Stimulated activated CD8-positive, alpha-beta memory T cell treated with anti-CD3 and anti-CD28 coated beads, Interleukin-4, amount 100 ng/mL, for 1 hour (primary cell): ENCODE results near the gene TMPRSS3.

Experiments used
- DNase-seq, 2 donors: peaks; one replicate each; pipeline ENCODE4 v3.0.0-alpha.2; 2020; ENCODE audit warnings: low read depth in 2 of 2, low spot score in 1 of 2

Gene TMPRSS3

DNA sequence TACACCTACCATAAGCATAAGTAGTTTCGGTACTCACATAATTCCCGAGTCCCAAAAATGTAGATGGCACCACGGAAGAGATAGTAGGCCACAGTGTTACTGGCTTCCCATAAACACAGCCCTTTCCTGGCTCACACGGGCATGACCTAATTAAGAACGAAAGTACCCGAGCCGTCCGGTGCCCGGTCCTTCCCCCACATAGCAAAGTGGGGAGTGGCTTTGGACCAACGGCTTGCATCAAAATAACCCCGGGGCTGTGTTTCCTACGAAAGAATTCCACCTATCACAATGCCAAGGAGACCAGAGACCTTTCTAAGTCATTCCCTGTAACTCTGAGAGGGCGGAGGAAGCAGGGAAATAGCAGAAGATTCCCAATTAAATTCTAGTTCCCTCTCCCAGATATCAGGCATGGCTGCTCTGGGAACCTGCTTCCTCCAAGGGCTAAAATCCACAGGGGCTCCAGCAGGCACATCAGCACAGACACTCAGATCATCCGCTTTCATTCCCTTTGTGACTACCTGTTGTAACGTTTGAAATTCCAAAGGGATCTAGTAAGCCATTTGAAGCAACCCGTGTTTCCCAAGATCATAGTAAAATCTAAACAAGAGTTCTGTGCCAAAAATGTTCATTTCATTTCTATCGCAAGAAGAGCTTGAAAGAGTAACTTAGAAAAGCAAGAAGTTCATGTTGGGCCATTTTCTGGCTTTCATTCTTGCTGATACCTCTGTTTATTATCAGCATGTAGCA lies at the start of gene TMPRSS3:
Gene TMPRSS3, minus strand, starts transcription at position 148 of the 747 bp plus-strand sequence. CDS start 635 bp downstream, outside the sequence.
- DNase-seq, result no peak

DNA sequence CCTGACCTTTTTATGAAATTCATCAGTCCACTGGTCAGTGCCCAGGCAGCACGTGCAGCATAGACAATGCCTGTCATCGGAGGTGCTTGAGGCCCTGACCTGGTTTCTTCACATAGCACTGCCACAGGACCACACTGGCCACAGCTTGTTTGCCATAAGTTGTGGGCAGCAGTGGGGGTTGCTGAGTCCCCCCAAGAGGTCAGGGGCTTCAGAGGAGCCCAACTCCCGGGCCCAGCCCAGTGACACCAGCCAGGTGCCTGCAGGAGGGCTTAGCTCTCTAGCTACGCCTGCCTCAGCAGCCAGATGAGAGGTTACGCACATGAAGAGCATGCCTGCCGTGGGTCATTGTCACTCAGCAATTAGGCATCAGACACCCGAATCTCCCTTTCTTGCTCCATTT lies 49.5 kb upstream of the TMPRSS3 start:
- DNase-seq, result no peak

DNA sequence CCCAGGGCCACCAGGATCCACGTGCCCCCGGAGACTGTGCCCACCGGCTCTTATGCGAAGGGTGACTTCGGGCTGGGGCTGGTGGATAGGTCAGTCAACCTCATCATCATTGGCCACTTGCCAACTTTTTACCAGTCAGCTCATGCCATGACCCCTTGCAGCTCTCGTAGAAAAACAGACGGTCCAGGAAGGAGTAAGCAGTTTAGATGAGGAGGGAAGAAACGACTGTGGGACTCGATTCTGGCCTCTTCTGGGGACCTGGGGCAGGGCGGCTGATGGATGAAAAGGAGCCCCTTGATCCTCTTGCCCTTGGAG lies 48.9 kb upstream of the TMPRSS3 start:
- no peak for DNase-seq

DNA sequence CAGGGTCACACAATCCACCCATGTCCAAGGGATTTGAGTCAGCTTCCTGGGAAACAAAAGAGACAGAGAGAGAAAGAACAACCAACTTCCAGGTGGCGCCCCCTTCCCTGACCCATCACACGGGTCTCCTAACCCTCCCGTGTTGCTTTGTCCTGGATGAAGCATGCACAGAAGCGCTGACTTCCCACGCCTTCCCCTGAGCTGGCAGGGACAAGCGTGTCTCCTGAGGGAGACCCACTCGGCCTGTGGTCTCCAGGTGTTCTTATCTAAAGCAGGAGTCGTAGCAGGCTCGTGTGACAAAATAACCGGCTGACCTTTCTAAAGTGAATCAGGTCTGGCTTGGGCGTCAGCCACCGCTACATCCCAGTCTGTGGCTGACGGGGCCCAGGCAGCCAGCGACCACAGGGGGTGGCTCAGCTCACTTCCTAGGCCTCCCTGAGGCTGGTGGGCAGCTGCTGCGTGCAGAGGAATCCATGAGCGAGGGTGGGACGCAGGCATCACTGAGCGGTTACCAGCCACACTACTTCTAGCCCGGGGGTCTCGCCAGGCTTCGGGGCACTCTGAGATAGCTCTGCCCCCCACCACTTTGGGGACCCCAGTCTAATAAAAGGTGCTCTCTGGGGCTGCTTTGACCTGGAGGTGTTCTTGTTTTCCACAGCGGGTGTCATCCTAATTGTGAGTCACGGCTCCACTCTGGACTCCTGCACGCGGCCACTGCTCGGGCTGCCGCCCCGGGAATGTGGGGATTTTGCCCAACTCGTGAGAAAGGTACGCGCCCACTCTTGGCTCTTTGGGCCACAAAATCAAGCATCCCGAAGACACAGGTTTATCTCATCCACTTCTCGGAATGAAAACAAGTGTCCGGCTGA lies 48.3 kb upstream of the TMPRSS3 start:
- DNase-seq, result no peak

DNA sequence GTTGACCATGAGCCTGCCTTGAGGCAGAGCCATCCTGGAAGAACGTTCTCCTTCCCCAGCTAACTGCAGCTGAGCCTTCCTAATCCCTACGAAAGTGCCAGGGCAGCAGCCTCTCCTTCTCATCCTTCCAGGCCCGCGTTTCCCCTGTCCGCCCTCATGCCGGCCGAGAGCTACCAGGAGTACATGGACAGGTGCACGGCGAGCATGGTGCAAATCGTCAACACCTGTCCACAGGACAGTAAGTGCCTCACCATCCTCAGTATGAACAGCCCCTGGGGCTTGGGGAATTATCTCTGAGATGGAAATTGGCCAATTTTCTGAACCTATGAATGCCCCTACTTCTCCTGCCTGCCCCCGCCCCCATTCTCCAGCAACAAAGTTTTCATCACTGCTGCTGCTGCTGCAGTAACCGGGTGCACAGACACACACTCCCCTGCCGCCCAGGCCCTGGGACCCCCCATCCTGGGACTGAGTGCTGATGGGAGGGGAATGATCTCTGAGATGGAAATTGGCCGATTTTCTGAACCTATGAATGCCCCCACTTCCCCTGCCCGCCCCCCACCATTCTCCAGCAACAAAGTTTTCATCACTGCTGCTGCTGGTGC lies 47.4 kb upstream of the TMPRSS3 start:
- no peak for DNase-seq

DNA sequence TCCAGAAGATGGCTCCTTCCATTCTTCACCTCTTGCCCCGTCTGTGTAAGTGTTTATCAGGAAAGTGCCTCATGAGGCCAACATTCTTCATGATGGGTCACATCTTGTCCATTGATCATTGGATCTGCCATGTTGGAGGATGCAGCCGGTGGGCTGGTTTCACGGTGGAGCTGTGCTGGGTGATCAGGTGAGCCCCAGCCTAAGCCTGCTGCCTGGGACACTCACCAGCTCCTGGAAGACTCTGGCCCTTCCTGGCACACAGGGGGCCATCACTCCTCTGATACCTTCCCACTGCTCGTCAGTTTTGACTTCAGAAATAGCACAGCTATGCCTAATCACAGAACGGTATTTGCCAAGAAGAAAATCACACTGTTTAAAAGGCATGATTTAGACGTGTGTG lies 46.1 kb upstream of the TMPRSS3 start:
- no peak for DNase-seq

DNA sequence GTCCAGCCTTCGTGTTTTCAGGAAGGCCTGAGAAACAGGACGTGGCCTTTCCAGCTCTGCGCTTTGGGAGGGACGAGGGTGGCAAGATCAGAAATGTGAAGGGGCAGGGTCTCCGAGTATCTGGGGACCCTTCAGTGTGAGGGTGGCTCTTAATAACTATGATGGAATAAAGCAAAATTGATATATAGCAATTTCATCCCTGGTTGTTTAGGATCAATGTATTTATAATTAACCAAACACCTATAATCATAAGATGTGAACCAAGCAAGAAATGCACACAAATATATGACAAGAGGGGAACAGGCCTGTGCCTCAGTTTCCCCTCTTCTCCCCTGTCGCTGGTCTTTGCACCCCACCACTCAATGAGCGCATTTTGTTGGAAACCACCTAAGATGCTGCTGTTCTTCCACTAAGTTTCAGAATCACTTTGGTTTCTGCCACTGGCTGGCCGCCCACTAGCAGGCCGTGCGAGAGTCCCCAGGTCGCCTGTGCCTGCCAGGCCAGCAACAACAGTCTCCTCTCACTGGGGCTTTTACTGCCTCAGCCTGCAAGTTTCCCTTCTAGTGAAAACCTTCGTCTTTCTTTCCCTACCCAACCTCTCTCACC lies 44.4 kb upstream of the TMPRSS3 start:
- DNase-seq, result no peak

GRCh38 chr21:42439284-42440186 lies 43.7 kb upstream of the TMPRSS3 start:
- DNase-seq, result no peak

GRCh38 chr21:42438316-42439205 lies 42.7 kb upstream of the TMPRSS3 start:
- no peak for DNase-seq

DNA sequence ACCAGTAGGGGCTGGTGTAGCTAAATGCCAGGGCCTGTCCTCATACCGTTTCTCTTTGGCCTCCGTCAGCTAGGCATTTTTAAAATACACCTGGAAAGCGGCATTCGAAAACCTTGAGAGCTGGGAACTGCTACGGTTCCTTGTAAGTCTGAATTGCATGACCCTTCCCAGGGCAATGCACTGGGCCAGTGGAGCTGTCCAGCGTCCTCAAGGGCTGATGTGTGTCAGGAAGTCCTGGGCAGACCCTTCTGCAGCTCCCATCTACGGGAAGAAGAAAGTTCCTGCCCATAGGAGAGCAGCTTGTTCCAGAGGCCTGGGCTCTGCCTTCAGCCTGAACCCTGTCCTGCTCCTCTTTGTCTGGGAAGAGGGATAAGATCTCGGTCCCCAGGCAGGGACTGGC lies 41.9 kb upstream of the TMPRSS3 start:
- DNase-seq, result no peak

DNA sequence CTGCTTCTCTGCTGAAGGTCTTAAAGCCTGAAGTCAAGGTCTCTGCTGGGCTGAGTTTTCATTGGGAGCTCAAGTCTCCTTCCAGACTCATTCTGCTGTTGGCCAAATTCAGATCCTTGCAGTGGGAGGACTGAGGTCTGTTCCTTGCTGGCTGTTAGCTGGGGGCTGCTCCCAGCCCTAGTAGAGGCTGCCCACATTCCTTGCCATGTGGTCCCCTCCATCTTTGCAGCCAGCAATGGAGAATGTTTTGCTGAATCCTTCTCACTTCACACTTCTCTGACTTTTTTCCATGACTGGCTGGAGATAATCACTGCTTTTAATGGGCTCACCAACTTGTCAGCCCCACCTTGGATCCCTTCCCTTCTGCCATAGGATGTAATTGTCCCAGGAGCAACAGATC lies 41.1 kb upstream of the TMPRSS3 start:
- no peak for DNase-seq

DNA sequence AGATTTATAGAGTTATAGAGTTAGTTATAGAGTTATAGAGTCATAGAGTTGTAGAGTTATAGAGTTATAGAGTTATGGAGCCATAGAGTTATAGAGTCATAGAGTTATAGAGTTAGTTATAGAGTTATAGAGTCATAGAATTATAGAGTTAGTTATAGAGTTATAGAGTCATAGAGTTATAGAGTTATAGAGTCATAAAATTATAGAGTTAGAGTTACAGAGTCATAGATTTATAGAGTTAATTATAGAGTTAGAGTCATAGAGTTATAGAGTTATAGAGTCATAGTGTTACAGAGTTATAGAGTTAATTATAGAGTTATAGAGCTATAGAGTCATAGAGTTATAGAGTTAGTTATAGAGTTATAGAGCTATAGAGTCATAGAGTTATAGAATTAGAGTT lies 40.0 kb upstream of the TMPRSS3 start:
- no peak for DNase-seq

DNA sequence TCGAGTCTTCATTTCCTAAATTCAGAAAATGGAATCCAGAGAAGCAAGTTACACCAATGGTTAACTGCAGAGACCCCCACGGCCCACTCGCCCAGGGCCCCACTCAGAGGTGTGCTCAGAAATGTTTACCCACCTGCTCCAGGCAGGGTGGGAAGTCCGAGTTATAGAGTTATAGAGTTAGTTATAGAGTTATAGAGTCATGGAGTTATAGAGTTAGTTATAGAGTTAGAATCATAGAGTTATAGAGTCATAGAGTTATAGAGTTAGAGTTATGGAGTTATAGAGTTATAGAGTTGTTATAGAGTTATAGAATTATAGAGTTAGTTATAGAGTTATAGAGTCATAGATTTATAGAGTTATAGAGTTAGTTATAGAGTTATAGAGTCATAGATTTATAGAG lies 39.5 kb upstream of the TMPRSS3 start:
- no peak for DNase-seq

DNA sequence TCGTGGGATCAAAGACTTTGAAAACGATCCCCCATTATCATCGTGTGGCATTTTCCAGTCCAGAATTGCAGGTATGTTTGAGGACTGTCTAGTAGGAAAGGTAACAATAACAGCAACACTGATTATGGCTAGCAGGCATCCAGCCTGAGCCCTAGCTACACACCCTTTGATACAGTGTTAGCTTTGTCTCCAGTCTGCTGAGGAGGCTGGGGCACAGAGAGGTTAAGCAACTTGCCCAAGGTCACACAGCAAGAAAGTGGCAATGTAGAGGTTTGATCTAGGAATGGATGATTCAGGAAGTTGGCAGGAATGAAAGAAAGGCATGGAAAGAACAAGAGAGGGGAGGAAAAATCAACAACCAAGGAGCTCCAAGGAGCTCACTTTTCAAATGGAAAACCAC lies 39.0 kb upstream of the TMPRSS3 start:
- no peak for DNase-seq

- no peak for DNase-seq
These were observed 38.2 kb upstream of the TMPRSS3 start for GRCh38 chr21:42433946-42434551.

DNA sequence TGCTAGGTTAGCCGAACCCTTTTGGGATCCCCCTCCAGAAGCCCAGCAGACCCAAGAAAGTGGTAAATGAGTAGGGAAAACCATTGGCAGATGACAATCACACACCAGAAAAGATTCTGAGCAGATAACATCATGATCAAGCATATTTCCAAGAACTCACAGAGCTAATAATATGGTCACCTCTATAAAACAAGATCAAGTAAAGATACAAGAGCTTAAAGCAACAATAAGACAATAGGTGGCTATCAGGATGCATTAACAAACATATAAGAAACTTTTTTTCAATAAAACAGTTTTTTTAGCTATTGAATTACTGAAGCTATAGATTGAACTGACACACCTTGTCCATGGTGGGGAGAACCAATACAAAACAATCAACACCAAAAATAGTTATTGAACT lies 36.8 kb upstream of the TMPRSS3 start:
- no peak for DNase-seq

DNA sequence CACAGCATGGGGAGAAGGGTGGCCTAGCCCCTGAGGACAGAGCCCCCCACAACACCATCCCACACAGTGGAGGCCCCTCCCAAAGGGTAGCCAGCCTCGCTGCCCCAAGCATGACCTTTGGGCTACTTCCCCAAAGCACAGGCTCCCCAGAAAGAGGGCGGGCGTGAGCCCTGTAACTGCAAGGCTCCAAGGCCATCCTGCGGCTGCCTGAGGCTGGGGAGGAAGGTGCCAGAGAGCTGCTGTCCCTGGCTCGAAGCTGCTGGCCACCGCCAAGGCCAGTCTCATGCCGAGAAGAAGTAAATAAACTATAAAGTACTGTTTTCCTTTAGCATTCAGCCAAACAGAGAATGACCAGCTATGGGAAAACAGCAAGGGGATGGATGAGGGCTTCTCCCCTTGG lies 35.3 kb upstream of the TMPRSS3 start:
- no peak for DNase-seq

- DNase-seq, result no peak
These were observed 34.7 kb upstream of the TMPRSS3 start for GRCh38 chr21:42430521-42430920.

DNA sequence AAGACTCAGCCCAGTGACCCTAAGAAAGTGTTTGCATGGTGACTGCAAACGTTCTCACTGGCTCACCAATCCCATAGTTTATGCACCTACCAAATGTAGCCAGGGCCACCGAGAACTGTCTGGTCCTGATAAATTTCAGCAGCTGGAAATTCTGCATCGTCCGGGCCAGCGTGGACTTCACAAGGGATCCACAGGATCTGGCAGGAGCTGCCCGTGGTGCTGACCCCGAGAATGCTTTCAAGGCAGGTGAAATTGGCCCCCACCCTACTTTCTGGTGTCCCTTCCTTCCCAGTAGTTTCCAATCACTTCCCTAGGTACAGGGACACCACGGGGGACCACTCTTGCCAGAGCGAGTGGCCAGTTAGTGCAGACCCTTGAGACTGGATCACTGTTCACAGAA lies 34.0 kb upstream of the TMPRSS3 start:
- no peak for DNase-seq
